HG03571 (cell line): ENCODE data around the gene TFF3.

Source experiments
- ATAC-seq: cut with Tn5 transposase; IDR thresholded peaks from one replicate; pipeline ENCODE4 v1.9.1; 2021; ENCODE audit not compliant: unreplicated experiment

TFF3 gene

GRCh38 chr21:42347601-42348327 lies 32.6 kb upstream of the TFF3 start:
- ATAC-seq: no peak

DNA sequence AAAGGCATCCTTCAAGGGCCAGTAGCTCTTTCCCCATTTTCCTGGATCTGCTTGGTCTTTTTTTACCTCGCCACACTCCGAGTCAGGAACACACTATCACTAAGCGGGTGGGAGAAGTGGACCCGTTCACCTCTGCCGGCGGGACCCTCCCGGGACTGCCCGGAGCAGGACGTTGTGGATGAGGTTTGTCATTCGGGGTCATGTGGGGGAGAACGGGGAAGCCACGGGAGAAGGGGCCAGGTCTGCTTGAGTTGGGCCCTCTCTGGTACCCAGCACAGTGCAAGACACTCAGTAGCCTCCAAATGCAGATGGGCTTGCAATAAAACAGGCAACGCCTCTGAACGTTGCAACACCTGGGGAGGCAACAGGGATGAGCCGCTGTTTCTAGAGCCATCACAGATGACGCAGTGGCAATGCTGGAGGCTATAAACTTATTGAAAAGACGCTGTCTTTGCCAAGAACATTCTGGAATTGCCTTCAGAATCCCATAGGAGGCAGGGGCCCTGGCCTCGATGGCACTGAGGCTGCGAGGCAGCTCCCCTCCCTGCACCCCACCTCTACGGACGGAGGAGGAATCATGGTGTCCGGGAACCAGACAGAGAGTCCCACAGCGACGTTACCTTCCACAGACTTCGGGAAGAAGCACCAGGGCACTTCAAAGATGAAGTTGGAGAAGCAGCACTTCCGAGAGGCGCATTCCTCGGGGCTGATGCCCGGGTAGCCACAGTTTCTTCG lies 31.8 kb upstream of the TFF3 start:
- no peak for ATAC-seq

DNA sequence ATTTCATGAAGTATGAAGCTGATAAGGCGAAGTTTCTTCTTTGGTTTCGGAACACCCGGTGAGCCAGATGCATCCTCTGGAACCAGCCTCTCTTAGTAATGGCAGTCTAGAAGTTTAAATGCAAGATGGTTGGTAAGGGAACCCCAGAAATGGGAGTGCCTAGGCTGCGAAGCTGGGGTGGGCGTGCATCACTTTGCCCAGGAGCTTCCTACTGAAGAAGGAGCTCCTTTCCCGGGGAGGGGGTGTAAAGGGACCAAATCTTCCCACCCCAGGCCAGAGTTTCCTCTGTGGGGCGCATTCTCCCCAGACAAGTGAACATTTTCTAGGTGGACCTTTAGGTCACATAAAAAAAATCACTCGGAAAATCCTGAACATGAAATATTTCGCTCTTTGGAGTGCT lies 31.2 kb upstream of the TFF3 start:
- ATAC-seq: no peak

DNA sequence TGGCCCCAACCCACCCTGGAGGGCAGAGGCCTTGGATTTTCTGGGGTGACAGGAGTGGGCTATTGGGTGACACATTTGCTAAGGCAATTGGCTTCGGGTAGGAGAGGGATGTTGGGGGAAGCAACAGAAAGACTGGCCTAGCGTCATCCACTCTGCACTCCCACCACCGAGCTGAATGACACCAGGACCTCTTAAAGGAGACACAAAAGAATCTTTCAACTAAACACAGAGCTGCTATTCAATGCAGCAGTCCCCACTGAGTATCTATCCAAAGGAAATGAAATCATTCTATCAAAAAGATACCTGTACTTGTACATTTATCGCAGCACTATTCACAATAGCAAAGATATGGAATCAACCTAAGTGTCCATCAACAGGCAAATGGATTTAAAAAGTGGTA lies 29.4 kb upstream of the TFF3 start:
- ATAC-seq: no peak

DNA sequence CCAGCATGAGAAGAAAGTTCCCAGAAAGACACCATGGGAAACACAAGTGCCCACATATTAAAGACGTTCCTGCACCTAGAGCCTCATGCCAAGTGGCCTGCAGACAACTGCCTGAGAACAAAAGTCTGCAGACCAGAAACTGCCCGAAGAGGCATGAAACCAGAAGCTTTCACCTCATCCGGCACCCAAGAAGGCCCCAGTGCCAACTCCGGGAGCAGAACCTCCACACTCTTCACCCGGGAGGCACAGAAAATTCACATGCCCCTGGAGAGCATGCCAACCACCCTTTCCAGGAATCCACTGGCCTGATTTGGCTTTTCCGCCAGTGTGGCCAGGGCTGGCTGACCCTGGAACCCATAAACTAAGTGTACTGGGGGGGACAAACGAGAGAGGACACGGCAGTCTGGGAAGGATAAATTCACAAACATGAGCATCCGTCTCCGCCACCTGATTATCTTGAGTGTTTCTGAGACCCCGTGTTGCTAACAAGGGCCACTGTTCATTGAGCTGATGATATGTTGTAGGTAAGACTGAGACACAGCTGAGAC lies 28.8 kb upstream of the TFF3 start:
- no peak for ATAC-seq

- no peak for ATAC-seq
Measured at GRCh38 chr21:42343556-42343955, 28.3 kb upstream of the TFF3 start.

DNA sequence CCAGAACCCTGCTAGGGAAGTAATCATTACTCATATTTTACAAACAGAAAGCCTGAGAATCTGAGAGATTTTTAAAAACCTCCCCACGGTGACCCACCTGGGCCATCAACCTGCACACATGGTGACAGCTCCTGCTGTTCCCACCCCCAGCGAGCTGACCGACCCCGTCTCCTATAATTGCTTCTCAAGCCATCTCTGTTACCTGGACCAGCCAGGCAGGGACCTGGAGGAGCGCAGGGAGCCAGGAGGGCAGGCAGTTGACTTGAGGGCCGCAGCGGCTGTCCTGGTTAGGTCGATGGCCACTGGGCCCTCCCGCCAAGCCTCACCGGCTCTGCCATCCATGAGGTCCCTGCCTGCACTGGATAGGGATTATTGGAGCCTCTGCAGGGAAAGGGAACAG lies 27.9 kb upstream of the TFF3 start:
- ATAC-seq: no peak

DNA sequence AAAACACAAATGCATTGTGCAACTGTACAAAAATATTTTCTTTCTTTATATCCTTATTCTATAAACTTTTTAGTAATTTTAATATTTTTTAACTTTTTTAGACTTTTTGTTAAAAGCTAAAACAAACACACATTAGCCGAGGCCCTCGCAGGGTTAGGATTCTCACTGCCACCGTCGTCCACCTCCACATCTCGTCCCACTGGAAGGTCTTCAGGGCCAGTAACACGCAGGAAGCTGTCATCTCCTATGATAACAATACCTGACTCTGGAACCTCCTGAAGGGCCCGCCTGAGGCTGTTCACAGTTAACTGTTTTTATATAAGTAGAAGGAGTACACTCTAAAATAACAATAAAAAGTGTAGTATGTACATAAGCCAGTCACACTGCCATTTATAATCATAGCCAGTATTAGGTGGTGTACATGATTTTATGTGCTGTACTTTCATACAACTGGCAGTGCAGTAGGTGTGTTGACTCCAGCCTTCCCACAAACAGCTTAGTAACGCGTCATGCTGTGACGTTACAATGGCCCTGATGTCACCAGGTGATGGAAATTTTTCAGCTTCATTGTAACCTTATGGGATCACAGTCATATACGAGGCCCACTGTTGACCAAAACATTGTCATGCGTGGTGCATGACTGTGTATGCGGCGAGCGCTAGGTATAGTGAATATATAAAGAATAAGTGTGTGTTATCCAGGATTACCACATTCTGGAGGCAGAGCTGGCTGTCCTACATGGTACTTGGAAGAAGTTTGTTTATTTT lies 26.8 kb upstream of the TFF3 start:
- no peak for ATAC-seq

DNA sequence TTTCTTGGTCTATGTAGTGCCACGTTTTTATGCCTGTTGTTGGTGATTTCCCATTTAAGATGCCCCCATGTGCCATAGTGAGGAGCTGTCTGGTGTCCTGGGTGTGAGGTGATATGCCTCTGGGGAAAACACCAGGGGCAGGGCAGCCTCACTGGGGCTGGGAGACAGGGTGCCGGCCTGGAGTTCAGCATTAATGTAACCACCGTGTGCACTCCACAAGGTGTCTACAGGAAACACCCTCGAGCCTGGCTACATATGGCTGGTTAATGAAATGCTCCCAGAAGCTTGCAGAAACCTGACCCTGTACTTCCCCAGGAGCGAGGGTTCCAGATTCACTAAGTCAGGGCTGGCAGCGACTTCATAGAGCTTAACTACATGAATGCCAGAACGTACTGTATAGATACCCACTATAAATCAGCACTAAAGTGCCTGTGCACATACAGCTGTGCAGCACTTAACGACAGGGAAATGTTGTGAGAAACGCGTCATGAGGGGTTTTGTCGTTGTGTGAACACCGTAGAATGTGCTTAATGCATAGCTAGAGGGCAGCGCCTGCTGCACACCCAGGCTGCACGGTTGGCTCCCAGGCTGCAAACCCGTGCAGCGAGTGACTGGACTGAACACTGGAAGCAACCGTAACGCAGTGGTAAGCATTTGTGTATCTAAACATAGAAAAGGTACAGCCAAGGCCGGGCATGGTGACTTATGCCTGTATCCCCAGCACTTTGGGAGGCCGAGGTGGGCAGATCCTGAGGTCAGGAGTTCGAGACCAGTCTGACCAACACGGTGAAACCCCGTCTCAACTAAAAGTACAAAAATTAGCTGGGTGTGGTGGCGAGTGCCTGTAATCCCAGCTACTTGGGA lies 25.2 kb upstream of the TFF3 start:
- no peak for ATAC-seq

DNA sequence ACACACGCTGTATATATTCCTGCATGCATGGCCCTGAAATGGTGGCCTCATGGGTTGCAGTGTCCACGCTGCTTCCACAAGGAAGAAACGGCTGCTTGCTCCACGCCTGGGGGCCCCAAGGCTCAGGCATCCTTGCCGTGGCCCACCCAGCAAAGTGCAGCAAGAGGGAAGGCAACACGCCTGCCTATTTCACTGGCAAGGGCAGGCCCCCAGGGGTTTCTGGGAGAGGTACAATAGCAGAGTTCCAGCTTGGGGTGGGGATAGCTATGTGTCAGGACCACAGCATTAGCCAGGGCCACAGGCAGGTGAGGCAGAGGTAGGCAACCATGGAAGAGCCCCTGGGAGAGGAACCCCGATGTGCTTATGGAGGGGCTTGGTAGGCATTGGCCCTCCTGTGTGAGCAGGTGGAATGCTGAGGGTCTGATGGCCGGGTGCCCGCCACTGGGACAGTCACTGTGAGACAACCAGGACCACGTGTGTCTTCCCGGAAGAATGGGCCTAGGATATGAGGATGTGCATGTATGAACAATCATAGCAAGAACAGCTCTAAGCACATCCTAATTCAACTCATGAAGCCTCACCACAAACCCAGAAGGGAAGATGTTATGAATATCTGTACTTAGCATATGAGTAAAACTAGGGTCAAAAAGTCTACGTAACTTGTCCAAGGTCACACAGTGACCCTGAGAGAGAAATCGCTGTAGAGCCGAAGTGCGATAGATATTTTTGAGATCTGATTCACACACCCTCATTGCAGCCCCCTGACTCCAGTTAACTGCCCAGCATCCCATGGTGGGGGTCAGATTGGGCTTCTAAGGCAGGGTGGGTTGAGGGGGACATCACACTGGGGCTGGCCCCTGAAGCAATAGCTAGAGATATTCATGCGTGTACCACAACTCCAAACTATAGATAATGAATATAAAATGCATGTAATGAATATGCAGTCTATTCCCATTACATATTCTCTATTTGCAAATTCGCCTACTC lies 23.8 kb upstream of the TFF3 start:
- no peak for ATAC-seq

GRCh38 chr21:42337830-42338728 lies 22.9 kb upstream of the TFF3 start:
- no peak for ATAC-seq

DNA sequence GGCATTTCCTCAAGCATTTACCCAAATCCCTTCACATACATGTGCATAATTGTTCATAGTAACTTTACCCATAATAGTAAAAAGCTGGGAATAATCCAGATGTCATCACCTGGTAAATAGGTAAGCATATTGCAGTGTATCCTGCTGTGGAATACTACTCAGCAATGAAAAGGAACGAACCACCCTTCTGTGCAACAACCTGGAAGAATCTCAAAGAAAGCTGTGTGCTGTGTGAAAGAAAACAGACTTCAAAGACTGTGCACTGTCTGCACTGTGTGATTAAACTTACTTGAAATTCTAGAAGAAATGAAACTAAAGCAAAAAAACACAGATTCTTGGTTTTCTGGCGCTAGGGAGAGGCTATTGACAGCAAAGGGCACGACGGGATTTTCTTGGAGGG lies 22.1 kb upstream of the TFF3 start:
- no peak for ATAC-seq

DNA sequence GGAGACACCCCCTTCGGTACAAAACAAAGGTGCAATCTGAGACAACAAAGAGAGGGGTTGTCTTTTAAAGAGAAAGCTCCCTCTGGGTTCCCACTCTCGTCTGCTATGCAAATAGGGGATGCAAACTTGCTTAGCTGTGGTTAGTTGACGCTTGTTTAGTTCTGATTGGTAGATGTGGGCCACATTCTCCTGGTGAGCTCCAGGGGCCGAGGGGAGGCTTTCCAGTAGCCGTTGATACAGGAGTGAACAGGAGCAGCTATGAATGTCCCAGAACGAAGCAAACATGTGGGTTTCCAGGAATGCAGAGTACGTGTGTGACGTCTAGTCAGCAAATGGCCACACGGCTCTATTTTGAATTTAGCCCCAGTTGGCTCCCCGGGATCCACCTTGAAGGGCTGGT lies 20.8 kb upstream of the TFF3 start:
- ATAC-seq: no peak

DNA sequence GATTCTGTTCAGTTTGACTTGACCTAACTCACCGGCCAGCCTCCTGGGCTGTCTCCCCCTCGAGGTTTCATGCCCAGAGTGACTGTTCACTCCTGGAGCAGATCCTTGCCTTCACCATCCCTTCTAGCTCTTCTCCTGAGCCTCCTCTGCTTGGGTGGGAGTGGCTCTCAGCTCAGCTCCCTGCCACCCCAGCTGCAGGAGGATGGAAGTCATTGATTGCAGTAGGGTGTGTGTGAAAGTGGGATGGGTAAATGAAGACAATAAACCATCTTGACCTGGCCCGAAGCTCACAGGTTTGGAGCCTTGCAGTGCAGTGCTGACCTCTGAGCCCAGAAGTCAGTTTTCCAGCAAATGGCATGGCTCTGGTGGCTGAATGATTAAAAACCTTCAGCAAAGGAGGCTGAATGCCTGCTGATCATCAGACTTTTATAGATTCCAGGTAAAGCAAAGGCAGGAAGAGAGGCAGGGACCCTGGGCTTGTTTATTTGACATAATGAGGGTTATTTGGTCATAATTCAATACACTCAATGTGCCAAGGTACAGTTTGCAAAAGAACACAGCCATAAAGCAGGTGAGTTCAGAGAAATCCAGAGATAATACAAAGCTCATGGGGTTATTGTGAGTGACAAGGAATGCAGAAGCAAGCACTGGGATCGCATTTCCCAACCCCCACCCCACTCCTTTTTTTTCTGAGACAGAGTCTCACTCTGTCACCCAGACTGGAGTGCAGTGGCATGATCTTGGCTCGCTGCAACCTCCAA lies 17.5 kb upstream of the TFF3 start:
- no peak for ATAC-seq

- ATAC-seq: no peak
Measured at GRCh38 chr21:42331660-42332059, 16.5 kb upstream of the TFF3 start.

DNA sequence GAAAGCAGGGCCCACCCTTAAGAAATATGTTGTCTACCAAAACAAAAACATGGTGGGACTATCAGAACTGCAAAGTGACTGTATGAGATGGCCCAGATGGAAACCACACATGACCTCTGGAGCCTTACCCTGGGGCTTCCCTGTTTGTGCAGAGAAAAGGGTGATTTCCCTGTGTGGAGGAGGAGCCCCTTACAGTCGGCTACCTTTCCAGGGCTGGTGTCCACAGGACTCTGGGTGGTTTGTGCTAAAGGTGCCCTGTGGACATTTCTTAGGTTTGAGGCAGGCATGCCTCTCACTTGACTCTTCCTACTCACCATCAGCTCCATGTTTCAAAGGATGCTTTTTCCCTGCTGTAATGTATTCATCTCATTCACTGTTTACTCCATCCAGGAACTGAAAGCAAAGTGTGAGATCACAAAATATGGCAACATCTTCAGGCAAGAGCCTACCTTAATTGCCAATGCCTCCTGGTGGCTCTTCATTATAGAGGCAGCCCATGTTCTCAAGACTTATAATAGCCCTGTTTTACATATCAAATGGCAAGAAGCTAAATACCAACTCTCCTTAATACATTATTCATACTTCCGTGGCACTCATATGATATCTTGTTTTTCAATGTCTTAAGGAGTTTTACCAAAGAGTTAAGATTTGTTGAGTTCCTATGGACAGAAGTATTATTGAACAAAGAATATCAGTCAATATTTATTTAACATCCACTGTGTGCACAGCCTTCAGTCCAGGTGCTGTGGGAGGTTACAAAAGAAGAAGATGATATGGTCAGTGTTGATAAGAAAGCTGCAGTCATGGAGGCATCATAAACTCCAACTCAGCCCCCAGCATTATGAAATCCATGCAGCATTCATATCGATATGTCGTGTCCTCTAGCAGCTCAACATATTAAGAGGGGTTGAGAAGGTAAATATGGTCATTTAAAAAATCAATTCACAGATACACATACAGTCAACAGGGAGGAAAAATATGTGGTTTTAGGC lies 15.5 kb upstream of the TFF3 start:
- ATAC-seq: no peak

- no peak for ATAC-seq
Measured at GRCh38 chr21:42324896-42325295, 9.7 kb upstream of the TFF3 start.
